ENCODE data around the gene MMP11. TPM values are rescaled to one million over a fixed set of nuclear protein-coding genes. Genes with fewer than 3 reads are reported as not detected.

The MMP11 gene
- total and polyA plus RNA-seq, 4 donors = 0.33 to 33.7 (median 0.61) TPM

GRCh38 chr22:23823331-23823791 is 50.7 kb downstream of the MMP11 start:
- Histone ChIP-seq H3K4me3 (ENCODE audit: low read depth in 1 of 3, low read length in 3 of 3) (no peak overlapping the region), H3K27ac (ENCODE audit: low read depth in 1 of 2, low read length in 2 of 2) (no peak overlapping the region), H3K9me3 (ENCODE audit: control insufficient read depth in 4 of 4, low read length in 3 of 4) (no peaks in the 10 kb centered on the region), H3K9ac (ENCODE audit: low read depth in 1 of 2, low read length in 2 of 2) (no peak overlapping the region), H3K4me1 (ENCODE audit: control insufficient read depth in 4 of 4, insufficient read depth in 4 of 4, low read length in 3 of 4) (no peaks in the 10 kb centered on the region), H3K36me3 (ENCODE audit: control insufficient read depth in 4 of 4, insufficient read depth in 3 of 4, low read depth in 1 of 4, low read length in 3 of 4) (peaks cover 13 to 71% (median 34%) of the 10 kb centered on the region in 4 donors), H3K27me3 (ENCODE audit: control insufficient read depth in 4 of 4, insufficient read depth in 4 of 4, low read length in 3 of 4) (no peaks in the 10 kb centered on the region)
- no peak for TF ChIP-seq RAD21 (IDR thresholded peaks at IDR 0.05)
- no peak for TF ChIP-seq MAX (IDR thresholded peaks at IDR 0.05)
- no peak for TF ChIP-seq GABPA (IDR thresholded peaks at IDR 0.05 in 1 of 2, conservative IDR thresholded peaks at IDR 0.05 in 1 of 2)
- TF ChIP-seq REST (IDR thresholded peaks at IDR 0.05) = no peak
- TF ChIP-seq RXRA (IDR thresholded peaks at IDR 0.05) = no peak
- no peak for TF ChIP-seq JUND (IDR thresholded peaks at IDR 0.05)
- TF ChIP-seq ATF3 (IDR thresholded peaks at IDR 0.05) = no peak
- TF ChIP-seq FOXA2 (IDR thresholded peaks at IDR 0.05) = no peak
- no peak for DNase-seq (ENCODE audit: low spot score)
- 93% methylated on average over 14 of the region's 14 CpGs for WGBS

GRCh38 chr22:23824476-23825245 is 52.0 kb downstream of the MMP11 start:
- 95% methylated on average over 13 of the region's 13 CpGs for WGBS
- peaks cover 13 to 73% (median 38%) of the 10 kb centered on the region in 4 donors for H3K36me3 ChIP-seq (ENCODE audit: control insufficient read depth in 4 of 4, insufficient read depth in 3 of 4, low read depth in 1 of 4, low read length in 3 of 4)
- no peaks in the 10 kb centered on the region for H3K4me1 ChIP-seq (ENCODE audit: control insufficient read depth in 4 of 4, insufficient read depth in 4 of 4, low read length in 3 of 4)
- H3K27me3 ChIP-seq (ENCODE audit: control insufficient read depth in 4 of 4, insufficient read depth in 4 of 4, low read length in 3 of 4) = no peaks in the 10 kb centered on the region
- no peak overlapping the region for H3K27ac ChIP-seq (ENCODE audit: low read depth in 1 of 2, low read length in 2 of 2)
- no peak for DNase-seq (ENCODE audit: low spot score)
- TF ChIP-seq REST (IDR thresholded peaks at IDR 0.05) (no peak), GABPA (IDR thresholded peaks at IDR 0.05 in 1 of 2, conservative IDR thresholded peaks at IDR 0.05 in 1 of 2) (no peak), RXRA (IDR thresholded peaks at IDR 0.05) (no peak), NR2F2 (IDR thresholded peaks at IDR 0.05) (no peak), HNF4G (IDR thresholded peaks at IDR 0.05) (no peak), JUND (IDR thresholded peaks at IDR 0.05) (no peak), ZBTB33 (IDR thresholded peaks at IDR 0.05) (no peak), TAF1 (conservative IDR thresholded peaks at IDR 0.05) (no peak), ATF3 (IDR thresholded peaks at IDR 0.05) (no peak), HNF4A (conservative IDR thresholded peaks at IDR 0.05) (no peak), EGR1 (IDR thresholded peaks at IDR 0.05; ENCODE audit: low read depth in 2 of 2) (no peak), CTCF (IDR thresholded peaks at IDR 0.05; ENCODE audit: low read depth, low read length, missing input control) (no peak), FOXA1 (IDR thresholded peaks at IDR 0.05) (no peak), RAD21 (IDR thresholded peaks at IDR 0.05) (no peak), YY1 (IDR thresholded peaks at IDR 0.05) (no peak), SP1 (IDR thresholded peaks at IDR 0.05) (no peak), FOXA2 (IDR thresholded peaks at IDR 0.05) (no peak), MAX (IDR thresholded peaks at IDR 0.05) (no peak)
- H3K4me3 ChIP-seq (ENCODE audit: low read depth in 1 of 3, low read length in 3 of 3) = no peak overlapping the region
- H3K9ac ChIP-seq (ENCODE audit: low read depth in 1 of 2, low read length in 2 of 2) = no peak overlapping the region
- no peaks in the 10 kb centered on the region for H3K9me3 ChIP-seq (ENCODE audit: control insufficient read depth in 4 of 4, low read length in 3 of 4)

All from liver (tissue), 9 donors.